DND-41 (cell line): Measurements from ENCODE around the gene LINGO1.

Experiments used
- ATAC-seq: fragments of 200-7000 bp; cut with Tn5 transposase; 3 replicates; pipeline ENCODE4 v1.9.1; 2021; ENCODE audit warnings: low read depth; ENCODE audit not compliant: insufficient read depth
- DNase-seq: peaks from one replicate; pipeline ENCODE4 v3.0.0-alpha.2; 2020
- H2AFZ ChIP-seq: 2 replicates; pipeline ENCODE4 v1.6.0; 2012; ENCODE audit warnings: low read depth, low read length
- H3K27ac ChIP-seq: 2 replicates; pipeline ENCODE4 v1.5.1; 2012; ENCODE audit warnings: low read length, inconsistent platforms
- H3K27me3 ChIP-seq: fragments of 200-600 bp; sonication (generic); 2 replicates; pipeline ENCODE4 v1.6.0; 2012; ENCODE audit warnings: low read length, mild to moderate bottlenecking, inconsistent platforms; ENCODE audit not compliant: insufficient read depth, poor library complexity
- H3K36me3 ChIP-seq: 2 replicates; pipeline ENCODE4 v1.5.1; 2012; ENCODE audit warnings: low read length, inconsistent platforms; ENCODE audit not compliant: insufficient read depth
- H3K4me1 ChIP-seq: 2 replicates; pipeline ENCODE4 v1.5.1; 2012; ENCODE audit warnings: mild to moderate bottlenecking, low read length; ENCODE audit not compliant: insufficient read depth
- H3K4me2 ChIP-seq: 2 replicates; pipeline ENCODE4 v1.6.0; 2012; ENCODE audit warnings: mild to moderate bottlenecking, moderate library complexity, low read length, inconsistent platforms; ENCODE audit not compliant: insufficient read depth
- H3K4me3 ChIP-seq, 2 experiments: fragments of 200-600 bp in 1 of 2; shearing (Covaris generic) in 1 of 2; 2 replicates each; pipeline ENCODE4 v1.5.1; 2012 to 2016; ENCODE audit warnings: inconsistent platforms in 2 of 2, low read length in 2 of 2, mild to moderate bottlenecking in 2 of 2, low read depth in 1 of 2, moderate library complexity in 1 of 2
- H3K79me2 ChIP-seq: 2 replicates; pipeline ENCODE4 v1.6.0; 2012; ENCODE audit warnings: low read length, inconsistent platforms; ENCODE audit not compliant: insufficient read depth
- H3K9ac ChIP-seq: 2 replicates; pipeline ENCODE4 v1.6.0; 2012; ENCODE audit warnings: low read depth, mild to moderate bottlenecking, inconsistent platforms, low read length, moderate library complexity
- H3K9me3 ChIP-seq: 2 replicates; pipeline ENCODE4 v1.5.1; 2012; ENCODE audit warnings: low read length, moderate library complexity, mild to moderate bottlenecking, inconsistent platforms; ENCODE audit not compliant: insufficient read depth, severe bottlenecking
- H4K20me1 ChIP-seq: 2 replicates; pipeline ENCODE4 v1.6.0; 2012; ENCODE audit warnings: low read length; ENCODE audit not compliant: insufficient read depth
- CTCF ChIP-seq: IDR thresholded peaks from 2 replicates; pipeline ENCODE4 v1.5.1; 2012; ENCODE audit warnings: borderline replicate concordance, low read length, moderate library complexity, mild to moderate bottlenecking; ENCODE audit not compliant: poor library complexity, severe bottlenecking; ENCODE audit errors: extremely low read depth
- EZH2 ChIP-seq: IDR thresholded peaks from 3 replicates; pipeline ENCODE4 v1.6.1; 2012; ENCODE audit warnings: borderline replicate concordance, low read depth, mild to moderate bottlenecking, moderate library complexity, low read length, inconsistent platforms; ENCODE audit not compliant: severe bottlenecking

The LINGO1 gene

GRCh38 chr15:77612958-77613601, 19.6 kb downstream of the LINGO1 start:
- Histone ChIP-seq H3K27ac (no peak overlapping the region), H3K4me2 (no peak overlapping the region), H3K9ac (no peak overlapping the region), H4K20me1 (no peaks in the 10 kb centered on the region), H3K9me3 (no peaks in the 10 kb centered on the region), H3K79me2 (no peaks in the 10 kb centered on the region), H3K4me3 (no peak overlapping the region), H2AFZ (no peak overlapping the region), H3K4me1 (no peaks in the 10 kb centered on the region), H3K27me3 (no peaks in the 10 kb centered on the region), H3K36me3 (no peaks in the 10 kb centered on the region)
- TF ChIP-seq EZH2 (no peak), CTCF (no peak)
- no peak for ATAC-seq
- no peak for DNase-seq

GRCh38 chr15:77611767-77612166, 20.9 kb downstream of the LINGO1 start:
- H3K4me3 ChIP-seq = no peak overlapping the region
- no peak for DNase-seq
- H3K9ac ChIP-seq = no peak overlapping the region
- H3K27me3 ChIP-seq = no peaks in the 10 kb centered on the region
- H3K4me2 ChIP-seq = no peak overlapping the region
- no peaks in the 10 kb centered on the region for H3K4me1 ChIP-seq
- no peak for ATAC-seq
- no peaks in the 10 kb centered on the region for H3K9me3 ChIP-seq
- no peaks in the 10 kb centered on the region for H3K36me3 ChIP-seq
- H3K79me2 ChIP-seq = no peaks in the 10 kb centered on the region
- no peak overlapping the region for H3K27ac ChIP-seq
- H2AFZ ChIP-seq = no peak overlapping the region
- TF ChIP-seq CTCF = no peak
- TF ChIP-seq EZH2 = no peak
- no peaks in the 10 kb centered on the region for H4K20me1 ChIP-seq

- TF ChIP-seq CTCF = no peak
- no peak for TF ChIP-seq EZH2
- H2AFZ ChIP-seq = no peak overlapping the region
- H3K4me2 ChIP-seq = no peak overlapping the region
- H3K36me3 ChIP-seq = no peaks in the 10 kb centered on the region
- no peaks in the 10 kb centered on the region for H3K79me2 ChIP-seq
- H3K27ac ChIP-seq = no peak overlapping the region
- no peaks in the 10 kb centered on the region for H3K4me1 ChIP-seq
- no peaks in the 10 kb centered on the region for H3K9me3 ChIP-seq
- H4K20me1 ChIP-seq = no peaks in the 10 kb centered on the region
- no peak overlapping the region for H3K9ac ChIP-seq
- no peaks in the 10 kb centered on the region for H3K27me3 ChIP-seq
- ATAC-seq (no peak), DNase-seq (no peak)
- H3K4me3 ChIP-seq = no peak overlapping the region
Measured at GRCh38 chr15:77610731-77611130, 22.0 kb downstream of the LINGO1 start.
